Neuronal stem cell (in vitro differentiated cells): ENCODE results near the gene GABRP. TPM values are rescaled to one million over a fixed set of nuclear protein-coding genes. Genes with fewer than 3 reads are reported as not detected.

Source experiments
- DNase-seq: peaks from one replicate; pipeline ENCODE4 v3.0.0-alpha.2; 2013; ENCODE audit warnings: low spot score
- H2AFZ ChIP-seq: one replicate; pipeline ENCODE4 v1.6.1; 2013; ENCODE audit warnings: mild to moderate bottlenecking, low read length, inconsistent platforms
- H2AK5ac ChIP-seq: 2 replicates; pipeline ENCODE4 v1.6.1; 2013; ENCODE audit warnings: low read depth, mild to moderate bottlenecking, inconsistent platforms, low read length, moderate library complexity, mixed read lengths
- H2BK120ac ChIP-seq: 2 replicates; pipeline ENCODE4 v1.6.1; 2013; ENCODE audit warnings: low read depth, mild to moderate bottlenecking, inconsistent platforms, low read length, moderate library complexity, mixed read lengths
- H2BK12ac ChIP-seq: one replicate; pipeline ENCODE4 v1.6.1; 2013; ENCODE audit warnings: low read length, inconsistent platforms
- H2BK15ac ChIP-seq: 2 replicates; pipeline ENCODE4 v1.6.1; 2013; ENCODE audit warnings: mild to moderate bottlenecking, low read length, inconsistent platforms, mixed read lengths
- H2BK5ac ChIP-seq: one replicate; pipeline ENCODE4 v1.6.1; 2013; ENCODE audit warnings: inconsistent platforms, mild to moderate bottlenecking, low read length, moderate library complexity
- H3K14ac ChIP-seq: one replicate; pipeline ENCODE4 v1.6.1; 2013; ENCODE audit warnings: low read length, inconsistent platforms
- H3K18ac ChIP-seq: 2 replicates; pipeline ENCODE4 v1.6.1; 2013; ENCODE audit warnings: low read length, inconsistent platforms
- H3K23ac ChIP-seq: 2 replicates; pipeline ENCODE4 v1.6.1; 2013; ENCODE audit warnings: low read depth, mild to moderate bottlenecking, mixed read lengths, low read length, inconsistent platforms; ENCODE audit not compliant: poor library complexity
- H3K27ac ChIP-seq: replicated peaks from 3 replicates; pipeline ENCODE4 v1.5.1; 2013; ENCODE audit warnings: low read length, inconsistent platforms
- H3K27me3 ChIP-seq, 3 experiments: 2 replicates each; pipeline ENCODE4 v1.6.1; 2013; ENCODE audit warnings: low read length in 3 of 3, mild to moderate bottlenecking in 2 of 3, inconsistent platforms in 1 of 3, low read depth in 1 of 3, mixed read lengths in 1 of 3, moderate library complexity in 1 of 3; ENCODE audit not compliant: control insufficient read depth in 3 of 3, insufficient read depth in 3 of 3
- H3K36me3 ChIP-seq, 2 donors: replicated peaks in 1 of 2; 2 replicates each; pipeline ENCODE4 v1.6.1; 2013; ENCODE audit warnings: low read length in 2 of 2; ENCODE audit not compliant: control insufficient read depth in 2 of 2, insufficient read depth in 2 of 2
- H3K4ac ChIP-seq: 2 replicates; pipeline ENCODE4 v1.6.1; 2013; ENCODE audit warnings: inconsistent platforms, mild to moderate bottlenecking, low read length, moderate library complexity
- H3K4me1 ChIP-seq, 2 donors: 1 replicate in 1 of 2; 2 replicates in 1 of 2; pipeline ENCODE4 v1.6.1; 2013; ENCODE audit warnings: low read length in 2 of 2, low read depth in 1 of 2; ENCODE audit not compliant: control insufficient read depth in 2 of 2, insufficient read depth in 1 of 2
- H3K4me2 ChIP-seq: one replicate; pipeline ENCODE4 v1.6.1; 2013; ENCODE audit warnings: mild to moderate bottlenecking, low read length, inconsistent platforms; ENCODE audit not compliant: insufficient read depth, poor library complexity, severe bottlenecking
- H3K4me3 ChIP-seq, 2 donors: 2 replicates each; pipeline ENCODE4 v1.5.1; 2013; ENCODE audit warnings: low read length in 2 of 2, mild to moderate bottlenecking in 2 of 2, inconsistent platforms in 1 of 2, moderate library complexity in 1 of 2
- H3K79me1 ChIP-seq: one replicate; pipeline ENCODE4 v1.6.1; 2013; ENCODE audit warnings: low read depth, mild to moderate bottlenecking, inconsistent platforms, low read length, moderate library complexity
- H3K9ac ChIP-seq: one replicate; pipeline ENCODE4 v1.6.1; 2013; ENCODE audit warnings: mild to moderate bottlenecking, low read depth, low read length, inconsistent platforms; ENCODE audit not compliant: poor library complexity
- H3K9me3 ChIP-seq, 2 donors: replicated peaks in 1 of 2; 2 replicates each; pipeline versions ENCODE3 to v1.6.1; 2013; ENCODE audit warnings: low read length in 2 of 2, mild to moderate bottlenecking in 2 of 2, inconsistent platforms in 1 of 2, low read depth in 1 of 2, mixed read lengths in 1 of 2, moderate library complexity in 1 of 2; ENCODE audit not compliant: control insufficient read depth in 2 of 2, insufficient read depth in 1 of 2
- H4K8ac ChIP-seq: one replicate; pipeline ENCODE4 v1.6.1; 2013; ENCODE audit warnings: low read depth, mild to moderate bottlenecking, inconsistent platforms, low read length, moderate library complexity
- H4K91ac ChIP-seq: one replicate; pipeline ENCODE4 v1.6.1; 2013; ENCODE audit warnings: low read length, low read depth, mild to moderate bottlenecking, inconsistent platforms; ENCODE audit not compliant: poor library complexity
- WGBS, 2 donors: extraction: QIAGEN DNeasy Blood & Tissue Kit; methylation state at CpG; one replicate each; pipeline ENCODE4 v1.1.7; 2013; ENCODE audit warnings: missing lambda C conversion rate in 2 of 2, mixed read lengths in 1 of 2; ENCODE audit not compliant: insufficient read length in 2 of 2, insufficient replicate concordance in 1 of 2; ENCODE audit errors: extremely low coverage in 2 of 2; 5-methylcytosine and 5-hydroxymethylcytosine counted together
- polyA plus RNA-seq, 2 experiments: library from polyadenylated mRNA; stranded (reverse); fragments of 200-250 nt; gene quantifications; one replicate each; pipeline ENCODE4 v1.2.3, GENCODE V29; 2013

GABRP gene, protein sequence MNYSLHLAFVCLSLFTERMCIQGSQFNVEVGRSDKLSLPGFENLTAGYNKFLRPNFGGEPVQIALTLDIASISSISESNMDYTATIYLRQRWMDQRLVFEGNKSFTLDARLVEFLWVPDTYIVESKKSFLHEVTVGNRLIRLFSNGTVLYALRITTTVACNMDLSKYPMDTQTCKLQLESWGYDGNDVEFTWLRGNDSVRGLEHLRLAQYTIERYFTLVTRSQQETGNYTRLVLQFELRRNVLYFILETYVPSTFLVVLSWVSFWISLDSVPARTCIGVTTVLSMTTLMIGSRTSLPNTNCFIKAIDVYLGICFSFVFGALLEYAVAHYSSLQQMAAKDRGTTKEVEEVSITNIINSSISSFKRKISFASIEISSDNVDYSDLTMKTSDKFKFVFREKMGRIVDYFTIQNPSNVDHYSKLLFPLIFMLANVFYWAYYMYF
- polyA plus RNA-seq (2013, experiment 1 of 2), result not detected
- polyA plus RNA-seq (2013, experiment 2 of 2), result 0.06 TPM

DNA sequence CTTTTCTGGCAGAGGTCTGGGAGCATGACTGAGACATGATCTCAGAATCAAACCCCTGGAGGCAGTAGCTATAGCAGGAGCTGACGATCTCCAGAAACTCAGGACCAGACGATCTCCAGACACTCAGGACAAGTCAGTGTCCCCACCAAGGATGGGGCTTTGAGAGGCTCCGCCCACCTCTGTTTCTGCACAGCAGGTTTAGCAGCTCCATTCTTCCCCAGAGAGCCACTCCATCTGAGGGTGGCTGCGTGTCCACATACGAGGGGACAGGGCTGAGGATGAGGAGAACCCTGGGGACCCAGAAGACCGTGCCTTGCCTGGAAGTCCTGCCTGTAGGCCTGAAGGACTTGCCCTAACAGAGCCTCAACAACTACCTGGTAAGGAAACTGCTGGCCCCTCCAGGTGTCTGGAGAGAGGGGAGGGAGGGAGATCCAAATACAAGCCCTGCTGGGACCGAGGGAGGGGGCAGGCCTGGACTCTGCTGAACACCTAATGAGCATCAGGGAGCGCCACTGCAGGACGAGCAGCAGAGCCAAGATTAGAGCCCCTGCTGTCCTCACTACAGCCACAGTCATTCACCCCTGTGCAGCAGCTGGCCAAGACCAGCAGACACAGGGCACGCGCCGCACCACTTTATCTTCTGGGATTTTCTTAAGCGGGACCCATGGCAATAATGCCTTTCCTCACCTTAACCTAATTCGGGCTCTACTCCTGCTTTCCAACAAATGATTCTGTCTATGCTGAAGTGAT is at the start of gene GABRP:
Gene GABRP, plus strand, starts transcription at position 228 of the 750 bp plus-strand sequence. CDS start 4,891 bp downstream, outside the sequence.
- Histone ChIP-seq H2AK5ac (no peak within 1 kb of the TSS), H2AFZ (no peak within 1 kb of the TSS), H3K18ac (peak within 1 kb of the TSS; percentile 55), H3K4me3 (no peak within 1 kb of the TSS), H2BK12ac (no peak within 1 kb of the TSS), H2BK15ac (peak within 1 kb of the TSS; percentile 8), H2BK5ac (no peak within 1 kb of the TSS), H3K27me3 (no peaks in the 10 kb centered on the region), H3K14ac (no peak within 1 kb of the TSS), H3K4ac (no peak within 1 kb of the TSS), H3K4me1 (no peaks in the 10 kb centered on the region), H3K4me2 (no peak within 1 kb of the TSS), H4K8ac (no peak within 1 kb of the TSS), H4K91ac (no peak within 1 kb of the TSS), H3K23ac (no peak within 1 kb of the TSS), H3K36me3 (no peaks in the 10 kb centered on the region), H3K9ac (no peak within 1 kb of the TSS), H3K27ac (no peak within 1 kb of the TSS), H2BK120ac (no peak within 1 kb of the TSS), H3K9me3 (no peaks in the 10 kb centered on the region), H3K79me1 (no peaks in the 10 kb centered on the region)
- WGBS, 2 donors, result no CpG with 5 or more reads among the region's 14 CpGs
- no peak for DNase-seq

DNA sequence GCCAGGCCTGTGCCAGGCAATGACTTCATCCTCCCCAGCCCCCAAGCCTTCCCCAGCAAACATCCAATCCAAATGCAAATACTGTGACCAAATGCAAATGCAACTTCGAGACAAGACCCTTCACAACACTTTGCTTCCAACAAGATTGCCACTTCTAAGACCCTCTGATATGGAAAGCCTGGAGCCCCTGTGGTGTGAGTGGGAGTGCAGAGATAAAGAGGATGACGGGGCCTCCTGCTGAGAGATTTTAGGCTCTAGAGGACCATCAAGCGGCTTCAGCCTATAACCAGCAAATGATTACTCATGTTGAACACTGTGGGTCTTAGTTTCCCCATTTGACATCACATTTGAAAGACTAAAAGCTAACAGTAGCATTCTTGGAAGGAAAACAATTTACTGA is 46.6 kb upstream of the GABRP start:
- no peak overlapping the region for H2BK12ac ChIP-seq
- H2BK15ac ChIP-seq, result no peak overlapping the region
- WGBS, 2 donors, result no CpG with 5 or more reads among the region's 3 CpGs

DNA sequence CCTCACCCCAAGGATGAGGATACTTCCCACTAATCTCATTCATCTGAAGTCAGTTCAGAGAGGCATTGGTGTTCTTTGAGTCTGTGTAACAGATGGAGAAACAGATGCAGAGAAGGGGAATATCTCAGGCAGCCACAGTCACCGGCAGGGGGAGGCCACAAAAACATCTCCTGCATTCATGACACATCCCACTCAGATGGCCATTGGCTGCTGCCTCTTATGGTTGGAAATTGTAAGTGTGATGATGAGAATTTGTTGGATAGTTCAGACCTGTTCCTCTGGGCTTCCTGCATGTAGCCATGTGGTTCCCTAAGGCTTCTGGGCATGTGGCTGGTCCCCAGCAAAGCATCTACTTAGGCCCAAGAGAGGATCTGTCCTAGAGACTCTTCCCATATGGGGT is 45.9 kb upstream of the GABRP start:
- Histone ChIP-seq H3K9ac (no peak overlapping the region), H3K4me3 (no peak overlapping the region), H3K79me1 (no peaks in the 10 kb centered on the region), H2BK120ac (no peak overlapping the region), H3K4ac (no peak overlapping the region), H3K36me3 (no peaks in the 10 kb centered on the region), H3K9me3 (peaks cover 0 to 5% of the 10 kb centered on the region in 2 donors), H3K4me1 (no peaks in the 10 kb centered on the region), H2AFZ (no peak overlapping the region), H3K18ac (no peak overlapping the region), H3K23ac (no peak overlapping the region), H3K27me3 (peaks cover 0 to 2% (median 0%) of the 10 kb centered on the region in 3 experiments), H2BK5ac (no peak overlapping the region), H3K27ac (no peak overlapping the region), H3K4me2 (no peak overlapping the region), H4K8ac (no peak overlapping the region), H2BK15ac (no peak overlapping the region), H2AK5ac (no peak overlapping the region), H3K14ac (no peak overlapping the region), H2BK12ac (no peak overlapping the region), H4K91ac (no peak overlapping the region)
- WGBS, 2 donors, result no CpG with 5 or more reads among the region's 1 CpG
- no peak for DNase-seq

More for the DNA sequence above, 46.6 kb upstream of the GABRP start:
- no peak overlapping the region for H4K91ac ChIP-seq
- no peak overlapping the region for H4K8ac ChIP-seq
- H3K36me3 ChIP-seq, result no peaks in the 10 kb centered on the region
- H3K27me3 ChIP-seq, result peaks cover 0 to 2% (median 0%) of the 10 kb centered on the region in 3 experiments
- H3K9ac ChIP-seq, result no peak overlapping the region
- H3K18ac ChIP-seq, result no peak overlapping the region
- H2AFZ ChIP-seq, result no peak overlapping the region
- no peak overlapping the region for H3K4me2 ChIP-seq
- H3K4ac ChIP-seq, result no peak overlapping the region
- no peak overlapping the region for H3K14ac ChIP-seq
- no peaks in the 10 kb centered on the region for H3K79me1 ChIP-seq
- H3K23ac ChIP-seq, result no peak overlapping the region
- H3K4me3 ChIP-seq, result no peak overlapping the region
- no peak overlapping the region for H2BK5ac ChIP-seq
- H3K4me1 ChIP-seq, result no peaks in the 10 kb centered on the region
- peaks cover 0 to 5% of the 10 kb centered on the region in 2 donors for H3K9me3 ChIP-seq
- DNase-seq, result no peak
- H2BK120ac ChIP-seq, result no peak overlapping the region
- no peak overlapping the region for H2AK5ac ChIP-seq
- H3K27ac ChIP-seq, result no peak overlapping the region

DNA sequence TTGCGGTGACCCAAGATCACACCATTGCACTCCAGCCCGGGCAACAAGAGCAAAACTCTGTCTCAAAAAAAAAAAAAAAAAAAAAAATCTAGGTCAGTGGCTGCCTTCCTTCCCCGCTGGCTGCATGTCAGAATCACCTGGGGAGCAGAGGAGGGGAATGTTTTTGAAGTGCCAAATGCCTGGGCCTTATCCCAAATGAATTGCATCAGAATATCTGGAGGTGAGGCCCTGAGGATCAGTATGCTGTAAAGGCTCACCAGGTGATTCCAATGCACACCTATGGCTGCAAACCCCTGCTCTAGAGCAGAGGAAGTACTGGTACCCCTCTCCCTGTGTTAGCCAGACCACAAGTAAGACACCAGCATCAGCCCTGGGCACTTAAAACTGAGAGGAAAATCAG is 44.7 kb upstream of the GABRP start:
- H3K36me3 ChIP-seq, result no peaks in the 10 kb centered on the region
- DNase-seq, result no peak
- H2AFZ ChIP-seq, result no peak overlapping the region
- H3K4ac ChIP-seq, result no peak overlapping the region
- peaks cover under 1 to 6% (median 2%) of the 10 kb centered on the region in 3 experiments for H3K27me3 ChIP-seq
- H2BK15ac ChIP-seq, result no peak overlapping the region
- no peak overlapping the region for H3K14ac ChIP-seq
- no peak overlapping the region for H3K23ac ChIP-seq
- H2BK5ac ChIP-seq, result no peak overlapping the region
- H3K9ac ChIP-seq, result no peak overlapping the region
- WGBS, 2 donors, result no CpG with 5 or more reads among the region's 3 CpGs
- H3K18ac ChIP-seq, result no peak overlapping the region
- H3K4me3 ChIP-seq, result no peak overlapping the region
- no peak overlapping the region for H2AK5ac ChIP-seq
- H3K4me2 ChIP-seq, result no peak overlapping the region
- H2BK12ac ChIP-seq, result no peak overlapping the region
- no peak overlapping the region for H3K27ac ChIP-seq
- no peak overlapping the region for H4K8ac ChIP-seq
- H3K4me1 ChIP-seq, result no peaks in the 10 kb centered on the region
- H3K79me1 ChIP-seq, result no peaks in the 10 kb centered on the region
- H2BK120ac ChIP-seq, result no peak overlapping the region
- peaks cover 0 to 5% of the 10 kb centered on the region in 2 donors for H3K9me3 ChIP-seq
- H4K91ac ChIP-seq, result no peak overlapping the region
